Activated T-helper 1 cell treated with anti-CD3 and anti-CD28 coated beads, Interleukin-12 subunit alpha, Interleukin-12 subunit beta, Interleukin-2, Interleukin-4 antibody, amounts not matched to agents 30 ng/mL and 10 ng/mL and 1 ng/mL, durations not matched to agents 14 hours and 24 hours and 36 hours (primary cell): ENCODE measurements around the gene TCP10L. TPM values are rescaled to one million over a fixed set of nuclear protein-coding genes. Genes with fewer than 3 reads are reported as not detected.
"Not testable (repeated sequence)": the region's sequence is repeated elsewhere in the genome, so short reads cannot be mapped to it uniquely, and the experiment has no call there.

Source experiments
- DNase-seq: peaks from one replicate; pipeline ENCODE4 v3.0.0; 2021; ENCODE audit warnings: low spot score
- H3K27ac Mint-ChIP-seq: one replicate; pipeline ENCODE4 v1.8.0; 2021; ENCODE audit warnings: mild to moderate bottlenecking, mixed read lengths
- H3K27me3 Mint-ChIP-seq: one replicate; pipeline ENCODE4 v1.8.0; 2022; ENCODE audit warnings: mild to moderate bottlenecking, moderate library complexity, mixed read lengths; ENCODE audit not compliant: insufficient read depth
- H3K36me3 Mint-ChIP-seq: one replicate; pipeline ENCODE4 v1.8.0; 2021; ENCODE audit warnings: low read depth, mixed read lengths
- H3K4me1 Mint-ChIP-seq: one replicate; pipeline ENCODE4 v1.8.0; 2021; ENCODE audit warnings: low read depth, mixed read lengths
- H3K4me3 Mint-ChIP-seq: one replicate; pipeline ENCODE4 v1.8.0; 2021; ENCODE audit warnings: mild to moderate bottlenecking, moderate library complexity, mixed read lengths
- H3K9me3 Mint-ChIP-seq: one replicate; pipeline ENCODE4 v1.8.0; 2021; ENCODE audit warnings: mixed read lengths
- intact Hi-C: fragments of 100-400 bp; cut with micrococcal nuclease; formaldehyde crosslinking; loops from one replicate; pipeline ENCODE4 v1.15.1; 2024
- total RNA-seq: library from RNA; stranded (reverse); gene quantifications from 2 replicates; pipeline ENCODE4 v1.2.3, GENCODE V29; 2022

The TCP10L gene
- total RNA-seq, 1 donor from 2014 or later: 0.93 TPM

- DNase-seq, H3K27ac Mint-ChIP-seq, intact Hi-C loops, H3K36me3 Mint-ChIP-seq, H3K4me1 Mint-ChIP-seq, H3K4me3 Mint-ChIP-seq: not testable (repeated sequence)
- peaks cover 14% of the 10 kb centered on the region for H3K27me3 Mint-ChIP-seq
- H3K9me3 Mint-ChIP-seq: peaks cover 15% of the 10 kb centered on the region
Measured at GRCh38 chr21:32561476-32561875, 23.8 kb downstream of the TCP10L start.

DNA sequence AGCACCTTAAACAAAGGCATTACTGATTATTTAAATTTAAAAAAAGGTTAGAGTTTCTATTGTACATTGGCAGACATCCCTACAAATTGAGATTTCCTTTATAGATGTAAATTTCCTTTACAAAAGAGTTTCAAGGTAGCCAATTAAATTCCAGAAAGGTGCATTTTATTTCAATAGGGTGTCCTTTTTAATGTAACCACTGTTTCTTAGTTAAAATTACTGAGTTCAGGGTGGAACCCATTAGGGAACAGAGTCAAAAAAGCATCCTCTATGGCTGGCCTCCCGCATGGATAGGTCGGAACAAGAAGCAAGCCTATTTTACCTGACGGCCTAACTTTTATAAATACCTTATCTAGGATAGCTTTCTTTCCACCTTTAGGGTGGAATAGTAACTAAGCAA is 24.4 kb downstream of the TCP10L start:
- Mint-ChIP-seq H3K4me3 (no peak overlapping the region), H3K4me1 (no peaks in the 10 kb centered on the region), H3K27ac (no peak overlapping the region), H3K9me3 (peaks cover 15% of the 10 kb centered on the region), H3K36me3 (peaks cover 7% of the 10 kb centered on the region), H3K27me3 (peaks cover 16% of the 10 kb centered on the region)
- intact Hi-C loops: no loop called here
- no peak for DNase-seq

DNA sequence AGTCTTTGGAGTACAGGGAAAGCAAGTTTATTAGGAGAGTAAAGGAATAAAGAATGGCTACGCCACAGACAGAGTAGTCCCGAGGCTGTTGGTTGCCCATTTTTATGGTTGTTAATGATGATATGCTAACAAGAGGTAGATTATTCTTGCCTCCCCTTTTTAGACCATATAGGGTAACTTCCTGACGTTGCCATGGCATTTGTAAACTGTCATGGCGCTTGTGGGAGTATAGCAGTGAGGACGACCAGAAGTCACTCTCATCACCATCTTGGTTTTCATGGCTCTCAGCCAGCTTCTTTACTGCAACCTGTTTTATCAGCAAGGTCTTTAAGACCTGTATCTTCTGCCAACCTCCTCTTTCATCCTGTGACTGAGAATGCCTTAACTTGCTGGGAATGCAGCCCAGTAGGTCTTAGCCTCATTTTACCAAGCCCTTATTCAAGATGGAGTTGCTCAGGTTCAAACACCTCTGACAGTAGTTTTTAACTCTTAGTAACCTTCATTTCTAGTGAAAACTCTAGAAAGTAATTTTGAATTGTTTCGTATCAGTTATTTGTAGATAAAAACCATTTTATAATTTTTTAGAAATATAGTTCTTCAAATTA is 26.2 kb downstream of the TCP10L start:
- Mint-ChIP-seq H3K9me3 (no peaks in the 10 kb centered on the region), H3K36me3 (no peaks in the 10 kb centered on the region), H3K27me3 (peaks cover 5% of the 10 kb centered on the region), H3K4me1 (no peaks in the 10 kb centered on the region), H3K4me3 (no peak overlapping the region), H3K27ac (no peak overlapping the region)
- no peak for DNase-seq
- intact Hi-C loops: no loop called here

- peaks cover 2% of the 10 kb centered on the region for H3K27me3 Mint-ChIP-seq
- no peaks in the 10 kb centered on the region for H3K9me3 Mint-ChIP-seq
- DNase-seq: no peak
- no peaks in the 10 kb centered on the region for H3K36me3 Mint-ChIP-seq
- H3K4me1 Mint-ChIP-seq: no peaks in the 10 kb centered on the region
- H3K4me3 Mint-ChIP-seq: no peak overlapping the region
- no peak overlapping the region for H3K27ac Mint-ChIP-seq
- intact Hi-C loops: no loop called here
Measured at GRCh38 chr21:32558106-32558505, 27.2 kb downstream of the TCP10L start.

DNA sequence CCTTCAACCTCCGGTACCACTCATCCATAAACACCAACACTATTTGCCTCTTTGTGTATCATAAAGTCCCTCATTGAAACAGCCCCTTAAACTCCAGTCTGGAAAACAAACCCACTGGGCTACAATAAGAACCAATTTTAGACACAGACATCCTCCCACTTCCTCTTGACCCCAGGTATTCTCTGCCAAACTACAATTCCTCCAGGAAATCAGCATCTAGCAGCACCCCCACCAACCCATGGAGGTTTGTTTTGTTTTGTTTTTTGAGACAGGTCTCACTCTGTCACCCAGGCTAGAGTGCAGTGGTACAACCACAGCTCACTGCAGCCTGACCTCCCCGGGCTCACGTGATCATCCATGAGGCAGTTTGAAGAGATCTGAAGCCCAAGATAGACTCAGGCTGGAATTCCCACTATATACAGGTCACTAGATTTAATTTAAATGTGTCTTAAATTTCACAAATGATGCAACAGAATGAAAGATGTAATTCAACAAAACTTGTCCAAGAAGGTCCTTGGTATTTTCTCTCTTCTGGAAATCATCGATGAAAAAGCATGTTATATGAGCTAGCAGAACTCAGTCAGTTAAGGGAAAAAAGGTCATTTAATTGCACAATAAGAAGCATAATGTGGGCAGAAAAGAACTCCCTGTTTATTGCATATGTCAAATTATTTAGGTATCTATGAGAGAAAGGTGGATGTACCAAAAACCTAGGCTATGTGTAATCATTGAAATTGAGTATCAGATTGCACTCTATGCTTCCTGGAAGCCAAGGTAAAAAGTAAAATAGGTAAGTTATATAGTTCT is 30.3 kb downstream of the TCP10L start:
- DNase-seq: no peak
- intact Hi-C loops: no loop called here
- Mint-ChIP-seq H3K4me1 (no peaks in the 10 kb centered on the region), H3K9me3 (no peaks in the 10 kb centered on the region), H3K4me3 (no peak overlapping the region), H3K27me3 (peaks cover 4% of the 10 kb centered on the region), H3K27ac (no peak overlapping the region), H3K36me3 (no peaks in the 10 kb centered on the region)

GRCh38 chr21:32549886-32550285 is 35.4 kb downstream of the TCP10L start:
- no peak for DNase-seq
- no peaks in the 10 kb centered on the region for H3K4me1 Mint-ChIP-seq
- intact Hi-C loops: no loop called here
- H3K27ac Mint-ChIP-seq: no peak overlapping the region
- no peak overlapping the region for H3K4me3 Mint-ChIP-seq
- H3K36me3 Mint-ChIP-seq: no peaks in the 10 kb centered on the region
- no peaks in the 10 kb centered on the region for H3K9me3 Mint-ChIP-seq
- H3K27me3 Mint-ChIP-seq: peaks cover 6% of the 10 kb centered on the region

- Mint-ChIP-seq H3K27ac (no peak overlapping the region), H3K4me1 (no peaks in the 10 kb centered on the region), H3K4me3 (no peak overlapping the region), H3K36me3 (no peaks in the 10 kb centered on the region), H3K9me3 (no peaks in the 10 kb centered on the region), H3K27me3 (peaks cover 6% of the 10 kb centered on the region)
- no peak for DNase-seq
- intact Hi-C loops: no loop called here
Measured at GRCh38 chr21:32549440-32549839, 35.9 kb downstream of the TCP10L start.

DNA sequence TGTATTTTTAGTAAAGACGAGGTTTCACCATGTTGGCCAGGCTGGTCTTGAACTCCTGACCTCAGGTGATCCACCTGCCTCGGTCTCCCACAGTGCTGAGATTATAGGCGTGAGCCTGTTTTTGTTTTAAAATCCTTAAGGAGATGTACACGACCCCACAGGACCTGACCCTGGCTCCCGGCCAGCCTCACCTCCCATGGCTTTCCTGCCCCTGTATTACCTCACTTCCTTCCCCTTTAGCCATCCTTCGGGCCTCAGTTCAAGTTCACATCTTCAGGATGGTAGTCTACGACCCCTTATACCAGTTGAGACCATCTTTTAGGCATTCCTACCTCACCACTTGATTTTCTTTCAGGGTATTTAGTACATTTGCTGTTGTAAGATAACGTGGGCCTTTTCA is 36.3 kb downstream of the TCP10L start:
- no peaks in the 10 kb centered on the region for H3K4me1 Mint-ChIP-seq
- intact Hi-C loops: no loop called here
- H3K4me3 Mint-ChIP-seq: no peak overlapping the region

GRCh38 chr21:32547018-32547417 is 38.3 kb downstream of the TCP10L start:
- H3K4me1 Mint-ChIP-seq: no peaks in the 10 kb centered on the region
- H3K9me3 Mint-ChIP-seq: no peaks in the 10 kb centered on the region
- intact Hi-C loops: no loop called here
- no peak overlapping the region for H3K27ac Mint-ChIP-seq
- H3K27me3 Mint-ChIP-seq: peaks cover 6% of the 10 kb centered on the region
- H3K4me3 Mint-ChIP-seq: no peak overlapping the region
- DNase-seq: no peak
- H3K36me3 Mint-ChIP-seq: no peaks in the 10 kb centered on the region

More for the DNA sequence above, 36.3 kb downstream of the TCP10L start:
- no peaks in the 10 kb centered on the region for H3K9me3 Mint-ChIP-seq
- peaks cover 6% of the 10 kb centered on the region for H3K27me3 Mint-ChIP-seq
- DNase-seq: no peak
- no peaks in the 10 kb centered on the region for H3K36me3 Mint-ChIP-seq
- no peak overlapping the region for H3K27ac Mint-ChIP-seq

DNA sequence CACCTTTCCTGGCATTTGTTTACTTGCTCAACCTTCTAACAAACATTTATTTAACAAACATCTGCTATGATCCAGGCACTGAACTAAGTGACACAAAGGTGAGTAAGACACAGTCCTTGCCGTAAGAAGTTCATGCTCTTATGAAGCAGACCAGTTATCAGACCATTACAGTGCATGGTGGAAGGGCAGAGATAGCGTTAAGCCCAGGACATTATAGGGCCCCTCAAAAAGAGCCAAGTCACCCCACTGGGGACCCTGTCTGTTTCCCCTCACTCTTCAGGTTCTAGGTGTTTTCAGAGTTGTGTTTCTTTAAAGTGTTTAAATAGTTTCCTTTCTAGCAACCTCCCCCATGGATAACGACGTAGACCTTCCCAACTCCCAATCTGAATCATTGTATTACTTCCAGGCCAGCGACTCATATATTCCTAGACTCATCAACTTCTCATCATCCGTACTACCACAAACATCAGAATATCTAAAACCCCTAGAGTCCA is 39.3 kb downstream of the TCP10L start:
- Mint-ChIP-seq H3K27ac (no peak overlapping the region), H3K4me3 (no peak overlapping the region), H3K36me3 (no peaks in the 10 kb centered on the region), H3K27me3 (peaks cover 6% of the 10 kb centered on the region), H3K4me1 (no peaks in the 10 kb centered on the region), H3K9me3 (no peaks in the 10 kb centered on the region)
- intact Hi-C loops: no loop called here
- no peak for DNase-seq

GRCh38 chr21:32544697-32545096 is 40.6 kb downstream of the TCP10L start:
- Mint-ChIP-seq H3K36me3 (no peaks in the 10 kb centered on the region), H3K4me1 (no peaks in the 10 kb centered on the region), H3K27ac (no peak overlapping the region), H3K4me3 (no peak overlapping the region), H3K9me3 (no peaks in the 10 kb centered on the region), H3K27me3 (peaks cover 4% of the 10 kb centered on the region)
- intact Hi-C loops: no loop called here
- no peak for DNase-seq

- no peak for DNase-seq
- no peak overlapping the region for H3K4me3 Mint-ChIP-seq
- H3K4me1 Mint-ChIP-seq: no peaks in the 10 kb centered on the region
- no peaks in the 10 kb centered on the region for H3K36me3 Mint-ChIP-seq
- no peak overlapping the region for H3K27ac Mint-ChIP-seq
- no peaks in the 10 kb centered on the region for H3K9me3 Mint-ChIP-seq
- H3K27me3 Mint-ChIP-seq: peaks cover 1% of the 10 kb centered on the region
- intact Hi-C loops: no loop called here
Measured at GRCh38 chr21:32543975-32544374, 41.3 kb downstream of the TCP10L start.

GRCh38 chr21:32543056-32543455 is 42.3 kb downstream of the TCP10L start:
- H3K4me1 Mint-ChIP-seq, DNase-seq, intact Hi-C loops, H3K27me3 Mint-ChIP-seq, H3K36me3 Mint-ChIP-seq, H3K9me3 Mint-ChIP-seq, H3K27ac Mint-ChIP-seq, H3K4me3 Mint-ChIP-seq: not testable (repeated sequence)
